NCI-H2081 (cell line): ENCODE results near the gene NAT14.
"Not testable (repeated sequence)": the region's sequence is repeated elsewhere in the genome, so short reads cannot be mapped to it uniquely, and the experiment has no call there.

Experiments used
- DNase-seq, 2 experiments: peaks; one replicate each; lab custom pipeline; 2025; lab: John Stamatoyannopoulos, UW

Gene NAT14, protein sequence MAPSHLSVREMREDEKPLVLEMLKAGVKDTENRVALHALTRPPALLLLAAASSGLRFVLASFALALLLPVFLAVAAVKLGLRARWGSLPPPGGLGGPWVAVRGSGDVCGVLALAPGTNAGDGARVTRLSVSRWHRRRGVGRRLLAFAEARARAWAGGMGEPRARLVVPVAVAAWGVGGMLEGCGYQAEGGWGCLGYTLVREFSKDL

DNA sequence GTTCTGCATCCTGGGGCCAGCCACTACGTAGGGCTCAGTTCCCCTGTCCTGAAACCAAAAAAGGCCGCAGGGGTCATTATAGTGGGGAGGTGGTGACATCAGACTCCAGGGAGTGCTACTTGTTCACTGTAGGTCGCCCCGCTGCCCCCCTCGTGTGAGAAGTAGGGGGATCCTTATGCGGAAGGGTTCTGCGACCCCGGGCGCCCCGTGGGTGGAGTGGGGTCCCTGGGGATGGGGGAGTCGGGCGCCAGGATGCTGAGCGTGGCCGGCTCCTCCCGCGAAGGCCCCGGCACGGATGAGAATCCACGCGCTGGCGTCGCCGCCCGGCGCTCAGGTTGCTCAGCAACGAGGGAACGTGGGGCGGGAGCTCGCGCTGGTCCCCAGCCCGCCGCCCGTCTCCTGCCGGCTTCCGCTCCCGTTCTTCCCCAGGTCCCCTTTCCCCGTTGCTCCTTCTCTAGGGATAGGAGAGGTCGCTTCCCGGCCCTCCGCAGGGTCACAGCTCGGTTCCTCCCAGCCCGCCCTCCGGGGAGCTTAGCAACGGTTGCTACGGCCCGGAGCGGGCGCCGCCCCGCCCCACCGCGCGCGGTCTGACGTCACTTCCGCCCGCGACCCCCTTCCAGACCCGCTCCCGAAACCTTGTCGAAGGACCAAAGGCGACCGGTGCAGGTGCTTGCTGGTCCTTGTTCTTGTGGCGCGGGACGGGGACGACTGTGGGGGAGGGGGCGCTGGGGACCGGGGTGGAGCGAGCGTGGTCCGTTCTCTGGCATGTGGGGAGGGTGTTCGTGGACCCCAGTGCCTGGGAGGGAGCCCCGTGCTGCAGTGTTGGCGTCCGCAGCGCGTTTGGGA is at the start of gene NAT14:
Gene NAT14, plus strand, starts transcription at position 596 of the 846 bp plus-strand sequence. CDS start 521 bp downstream, outside the sequence.
- peak; percentile 63 to 70 for DNase-seq

DNA sequence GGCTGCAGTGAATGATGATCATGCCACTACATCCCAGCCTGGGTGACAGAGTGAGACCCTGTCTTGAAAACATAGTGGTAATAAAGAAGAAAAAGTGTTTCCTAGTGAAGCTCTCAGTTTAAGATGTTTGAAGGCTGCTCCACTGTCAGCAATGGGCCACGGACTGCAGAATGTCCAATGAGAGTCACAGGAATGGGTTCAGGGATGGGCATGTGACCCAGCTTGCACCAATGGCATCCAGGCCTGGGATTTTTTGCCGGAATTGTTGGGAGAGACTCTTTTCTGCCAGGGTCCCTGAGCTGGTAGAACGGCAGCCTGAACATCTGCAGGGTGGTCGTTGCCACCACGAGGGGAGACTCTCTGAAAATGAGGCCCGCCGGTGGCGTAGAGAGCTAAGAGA is 48.1 kb upstream of the NAT14 start:
- DNase-seq, result no peak

DNA sequence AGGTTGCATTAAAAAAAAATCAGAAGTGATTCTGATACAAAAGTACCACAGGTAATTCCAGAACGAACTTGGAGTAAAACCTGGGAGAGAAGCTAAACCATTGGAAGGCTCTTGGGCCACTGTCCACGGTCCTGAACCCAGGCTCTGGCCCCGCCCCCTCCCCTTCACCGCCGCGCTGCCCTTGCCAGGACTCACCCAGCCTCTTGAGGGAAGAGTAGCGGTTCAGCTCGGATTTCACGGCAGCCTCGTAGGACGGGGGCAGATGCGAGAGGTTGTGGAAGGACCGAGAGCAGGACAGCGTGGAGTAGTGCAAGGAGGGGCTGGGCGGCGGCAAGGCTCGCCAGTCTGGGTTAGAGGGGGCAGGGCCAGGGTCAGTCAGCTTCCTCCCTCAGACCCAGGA is 47.6 kb upstream of the NAT14 start:
- no peak for DNase-seq

DNA sequence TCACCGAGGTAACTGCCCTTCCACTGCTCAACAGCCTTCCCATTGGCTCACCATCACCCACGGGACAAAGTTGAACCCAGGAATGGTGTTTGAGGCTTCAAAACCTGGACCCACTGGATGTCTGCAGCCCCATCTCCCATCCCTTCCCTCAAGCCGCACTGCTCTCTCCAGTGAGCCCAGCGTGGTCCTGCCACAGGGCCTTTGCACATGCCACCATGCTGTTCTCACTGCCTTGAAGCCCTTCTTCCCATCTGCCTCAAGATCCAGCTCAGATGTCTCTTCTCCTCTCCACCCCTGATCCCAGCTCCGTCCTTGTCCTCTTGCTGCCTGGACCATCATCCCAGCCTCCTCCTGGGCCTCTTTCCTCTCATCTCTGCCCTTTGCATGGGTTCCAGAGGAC is 45.9 kb upstream of the NAT14 start:
- DNase-seq, result no peak

DNA sequence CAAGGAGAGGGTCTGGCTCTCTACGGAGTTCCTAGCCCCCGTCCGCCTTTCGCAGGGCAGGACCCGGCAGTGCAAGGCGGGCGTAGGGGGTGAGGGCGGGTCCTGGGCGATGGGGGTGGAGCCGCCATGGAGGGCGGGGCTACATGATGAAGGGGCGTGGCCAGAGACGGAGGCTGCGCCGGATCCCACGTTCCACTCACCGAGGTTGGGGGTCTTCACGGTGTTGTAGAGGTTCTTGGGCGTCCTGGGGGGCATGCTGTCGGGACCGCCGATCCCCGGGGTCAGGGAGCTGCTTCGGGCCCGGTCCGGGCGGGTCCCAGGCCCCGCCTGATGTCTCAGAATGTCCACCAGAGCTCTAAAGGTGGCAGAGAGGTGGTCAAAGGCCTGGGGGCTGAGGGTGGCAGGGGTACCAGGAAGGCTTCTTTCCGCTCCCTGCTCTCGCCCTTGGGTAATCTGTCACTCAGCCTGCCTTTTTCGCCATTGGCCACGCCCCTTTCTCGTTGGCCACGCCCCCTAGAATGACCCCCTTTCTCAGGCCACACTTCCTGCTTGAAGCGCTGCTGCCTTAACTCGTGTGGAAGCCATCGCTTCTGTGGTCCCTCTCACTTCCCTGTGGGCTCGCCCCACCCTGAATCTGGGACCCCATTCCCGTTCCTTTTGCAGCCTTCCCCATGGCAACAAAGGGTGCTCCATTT is 44.4 kb upstream of the NAT14 start:
- DNase-seq, result no peak

DNA sequence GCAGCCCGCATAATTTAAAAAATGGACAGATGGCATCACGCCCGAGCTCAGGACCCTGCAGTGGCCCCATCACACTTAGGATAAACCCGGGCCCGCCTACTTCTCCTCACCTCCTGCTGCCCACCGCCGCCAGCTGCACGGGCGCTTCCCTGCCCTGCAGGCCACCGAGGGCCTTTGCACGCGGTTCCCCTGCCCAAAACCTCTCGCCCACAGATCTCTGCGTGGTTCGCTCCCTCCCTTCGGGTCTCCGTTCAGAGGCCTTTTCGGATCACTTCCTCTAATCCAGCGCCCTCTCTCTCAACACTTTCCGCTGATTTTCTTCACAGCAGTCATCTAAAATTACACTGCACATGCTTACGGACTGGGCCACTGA is 43.7 kb upstream of the NAT14 start:
- no peak for DNase-seq

DNA sequence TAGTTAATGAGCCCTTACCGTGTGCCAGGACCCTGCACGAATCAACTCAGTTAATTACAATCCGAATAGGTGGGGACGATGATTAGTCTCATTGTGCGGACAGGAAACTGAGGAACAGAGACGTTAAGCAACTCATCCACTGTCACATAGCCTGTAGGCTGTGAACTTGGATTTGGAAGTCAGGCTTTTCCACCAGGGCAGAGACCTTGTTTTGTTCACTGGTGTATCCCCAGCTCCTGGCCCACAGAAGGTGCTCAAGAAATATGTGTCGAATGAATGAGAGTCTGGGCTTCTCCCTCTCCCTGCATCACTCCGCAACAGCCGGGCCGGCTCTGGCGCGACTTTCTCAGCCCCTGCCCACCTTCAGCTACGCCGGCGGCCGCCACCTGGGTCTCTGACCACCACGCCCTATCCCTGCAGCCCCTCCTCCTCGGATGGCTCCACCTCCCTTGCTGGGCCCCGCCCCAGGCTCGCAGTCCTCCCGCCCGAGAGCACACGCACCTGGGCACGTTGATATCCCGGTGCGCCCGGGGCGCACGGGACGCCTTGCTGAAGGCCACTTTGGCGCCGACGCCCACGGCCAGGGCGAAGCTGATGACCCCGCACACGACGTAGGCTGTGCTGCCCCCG is 43.2 kb upstream of the NAT14 start:
- DNase-seq, result peak; percentile 27 to 32

DNA sequence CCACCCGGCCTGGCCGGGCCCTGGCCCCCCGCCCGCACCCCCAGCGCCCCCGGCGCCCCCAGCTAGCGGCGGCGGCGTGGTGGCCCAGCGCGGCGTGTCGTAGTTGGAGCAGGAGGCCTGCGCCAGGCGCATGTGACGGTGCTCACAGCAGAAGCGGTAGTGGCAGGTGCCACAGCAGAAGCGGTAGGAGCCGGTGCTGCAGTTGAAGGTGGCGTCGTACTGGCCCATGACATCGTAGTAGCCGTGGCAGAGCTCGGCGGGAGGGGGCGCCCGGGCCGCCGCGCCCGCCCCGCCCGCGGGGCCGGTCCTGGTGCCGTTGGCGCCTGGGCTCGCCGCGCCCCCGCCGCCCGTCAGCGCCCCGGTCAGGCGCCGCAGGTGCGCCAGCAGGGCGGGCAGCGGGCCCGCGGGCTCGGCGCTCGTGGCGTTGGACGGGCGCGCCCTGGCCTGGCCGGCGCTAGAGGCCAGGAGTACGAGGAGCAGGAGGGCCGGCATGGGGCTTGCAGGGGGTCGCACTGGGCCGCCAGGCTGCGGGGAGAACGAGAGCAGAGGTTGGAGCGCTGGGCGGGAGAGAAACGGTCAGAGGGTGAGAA is 42.5 kb upstream of the NAT14 start:
- peak in 1 of 2 experiments; percentile 13 for DNase-seq

DNA sequence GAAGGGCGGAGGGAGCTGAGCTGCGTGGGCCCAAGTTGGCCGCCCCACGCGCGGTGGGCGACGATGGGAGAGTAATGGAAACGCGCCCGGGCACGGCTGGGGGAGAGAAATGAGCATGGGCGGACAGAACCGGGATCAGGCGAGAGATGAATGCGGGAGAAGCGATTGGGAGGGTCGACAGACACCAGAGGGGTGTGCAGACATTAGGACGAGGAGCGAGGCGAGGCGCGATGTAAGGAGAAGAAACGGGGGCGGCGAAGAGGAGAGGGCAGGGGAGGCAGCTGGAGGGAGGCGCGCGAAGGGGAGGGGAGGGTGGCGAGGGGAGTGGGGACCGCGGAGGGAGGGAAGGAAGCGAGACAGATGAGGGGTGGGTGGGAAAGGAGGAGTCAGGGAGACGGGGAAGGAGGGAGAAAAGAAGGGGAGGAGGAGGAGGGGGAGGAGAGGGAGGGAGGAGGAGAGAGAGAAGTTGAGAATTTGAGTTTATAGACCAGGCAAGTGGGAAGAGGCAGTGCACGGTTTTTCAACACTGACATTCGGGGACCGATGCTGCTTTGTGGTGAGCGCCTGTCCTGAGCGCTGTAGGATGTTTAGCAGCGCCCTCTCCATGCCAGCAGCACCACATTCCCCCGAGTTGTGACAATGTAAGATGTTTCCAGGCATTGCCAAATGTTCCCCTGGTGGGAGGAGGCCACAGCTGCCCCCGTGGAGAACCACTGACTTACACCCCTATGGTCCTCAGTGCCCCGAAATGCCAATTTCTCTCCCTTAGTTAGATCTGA is 41.8 kb upstream of the NAT14 start, which contains the start of gene SHISA7:
Gene SHISA7, minus strand, starts transcription at position 256 of the 779 bp plus-strand sequence. CDS start 437 bp downstream, outside the sequence.
- no peak for DNase-seq

DNA sequence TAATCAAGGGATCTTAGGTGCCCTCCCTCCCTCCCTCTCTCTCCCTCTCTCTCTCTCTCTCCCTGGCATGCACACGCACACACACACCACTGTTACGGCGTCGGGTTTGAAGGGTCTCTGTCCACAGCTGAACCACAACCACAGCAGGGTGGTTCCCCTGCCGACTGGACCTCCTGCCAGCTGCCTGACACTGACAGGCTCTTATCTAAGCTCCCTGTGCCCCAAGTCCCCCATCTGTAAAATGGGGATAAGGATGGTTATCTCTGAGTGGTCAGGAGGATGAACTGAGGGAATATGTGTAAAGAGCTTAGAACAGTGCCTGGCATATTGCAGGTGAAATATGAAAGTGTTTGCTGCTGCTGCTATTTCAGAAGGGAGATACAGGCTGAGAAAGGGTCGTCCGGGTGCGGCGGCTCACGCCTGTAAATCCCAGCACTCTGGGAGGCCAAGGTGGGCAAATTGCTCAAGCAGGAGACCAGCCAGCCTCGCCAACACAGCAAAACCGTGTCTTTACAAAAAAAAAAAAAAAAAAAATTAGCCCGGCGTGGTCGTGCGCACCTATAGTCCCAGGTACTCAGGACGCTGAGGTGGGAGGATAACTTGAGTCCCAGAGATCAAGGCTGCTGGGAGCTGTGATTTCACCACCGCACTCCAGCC is 41.0 kb upstream of the NAT14 start:
- no peak for DNase-seq

DNA sequence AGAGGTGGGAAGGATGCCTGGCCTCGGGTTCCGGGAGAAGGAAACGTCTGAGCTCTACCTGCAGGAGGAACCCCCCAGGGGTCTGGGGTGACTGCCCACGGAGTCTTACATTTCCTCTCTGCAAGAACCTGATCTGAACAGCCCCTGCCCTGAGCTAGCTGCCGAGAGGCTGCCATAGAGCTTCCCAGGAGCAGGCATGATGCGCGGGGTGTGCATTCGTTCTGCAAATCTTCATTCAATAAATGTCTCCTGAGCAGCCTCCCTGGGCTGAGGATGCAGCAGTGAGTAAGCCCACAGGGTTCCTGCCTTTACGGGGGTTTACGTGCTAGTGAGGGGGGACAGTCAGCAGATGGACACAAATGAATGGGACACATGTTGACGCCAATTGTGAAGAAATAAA is 40.3 kb upstream of the NAT14 start:
- no peak for DNase-seq

DNA sequence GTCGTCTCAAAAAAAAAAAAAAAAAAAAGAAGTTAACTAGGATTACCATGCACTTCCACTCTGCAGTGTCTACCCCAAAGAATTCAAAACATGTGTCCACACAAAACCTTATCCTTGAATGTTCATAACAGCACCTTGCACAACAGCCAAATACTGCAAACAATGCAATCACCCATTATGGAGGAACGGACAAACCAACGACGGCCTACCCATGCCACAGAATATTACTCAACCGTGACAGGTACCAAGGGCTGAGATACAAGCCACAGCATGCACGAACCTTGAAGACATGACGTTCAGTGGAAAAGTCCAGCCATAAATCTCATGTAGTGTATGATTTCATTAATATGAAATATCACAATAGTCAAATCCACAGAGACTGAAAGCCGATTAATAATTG is 38.9 kb upstream of the NAT14 start:
- DNase-seq, result no peak

DNA sequence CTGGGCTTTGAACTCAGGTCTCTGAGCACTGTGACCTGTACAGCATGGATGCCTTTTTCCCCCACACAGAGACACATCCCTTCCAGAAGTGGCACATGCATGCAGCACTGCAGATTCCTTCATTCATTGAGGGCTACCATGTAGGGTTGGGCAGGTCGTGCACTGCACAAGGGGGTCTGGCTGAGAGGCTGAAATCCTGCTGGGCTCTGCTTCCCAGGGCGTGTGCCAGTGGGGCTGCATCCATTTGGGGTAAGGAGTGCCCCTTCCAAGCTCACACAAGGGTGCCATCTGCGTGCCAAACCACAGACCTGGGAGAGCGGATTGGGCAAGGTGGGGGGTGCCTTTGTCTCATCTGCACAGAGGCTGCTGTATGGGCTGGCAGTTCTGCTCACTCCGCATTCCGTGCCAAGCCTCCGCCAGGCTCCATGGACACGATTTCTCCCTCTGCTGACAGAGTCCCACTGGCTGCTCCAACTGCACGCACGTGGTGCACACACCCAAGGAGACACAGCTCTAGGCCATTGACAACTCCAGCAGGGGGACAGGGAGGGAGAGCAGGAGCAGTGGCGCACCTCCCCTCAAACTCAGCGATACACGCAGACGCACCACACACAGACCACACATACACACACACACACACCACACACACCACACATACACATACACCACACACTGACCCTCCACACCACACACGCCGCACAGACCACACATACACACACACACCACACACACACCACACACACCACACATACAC is 37.4 kb upstream of the NAT14 start:
- peak; percentile 66 to 77 for DNase-seq

DNA sequence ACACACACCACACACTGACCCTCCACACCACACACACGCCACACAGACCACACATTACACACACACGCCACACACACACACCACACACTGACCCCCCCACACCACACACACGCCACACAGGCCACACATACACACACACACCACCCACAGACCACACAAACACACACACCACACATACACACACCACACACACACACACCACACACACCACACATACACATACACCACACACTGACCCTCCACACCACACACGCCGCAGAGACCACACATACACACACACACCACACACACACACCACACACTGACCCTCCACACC is 36.9 kb upstream of the NAT14 start:
- not testable (repeated sequence) for DNase-seq

DNA sequence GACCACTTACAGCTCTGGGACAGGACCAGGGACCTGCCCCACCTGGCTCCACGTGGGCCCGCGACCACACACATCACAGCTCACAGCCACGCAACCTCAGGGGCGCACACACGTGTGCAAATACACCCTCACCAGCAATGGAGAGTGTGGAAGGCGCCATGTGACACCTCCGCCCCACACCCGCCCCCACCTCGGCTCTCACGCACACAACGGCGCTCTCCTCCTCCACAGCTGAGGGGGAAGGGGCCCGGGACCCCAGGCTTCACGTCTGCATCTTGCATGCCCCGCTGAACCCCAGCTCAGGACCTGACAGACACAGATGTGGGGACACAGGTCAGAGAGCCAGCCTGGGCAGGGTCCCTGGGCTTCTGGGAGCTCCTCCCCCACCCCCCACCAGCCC is 35.5 kb upstream of the NAT14 start:
- no peak for DNase-seq

DNA sequence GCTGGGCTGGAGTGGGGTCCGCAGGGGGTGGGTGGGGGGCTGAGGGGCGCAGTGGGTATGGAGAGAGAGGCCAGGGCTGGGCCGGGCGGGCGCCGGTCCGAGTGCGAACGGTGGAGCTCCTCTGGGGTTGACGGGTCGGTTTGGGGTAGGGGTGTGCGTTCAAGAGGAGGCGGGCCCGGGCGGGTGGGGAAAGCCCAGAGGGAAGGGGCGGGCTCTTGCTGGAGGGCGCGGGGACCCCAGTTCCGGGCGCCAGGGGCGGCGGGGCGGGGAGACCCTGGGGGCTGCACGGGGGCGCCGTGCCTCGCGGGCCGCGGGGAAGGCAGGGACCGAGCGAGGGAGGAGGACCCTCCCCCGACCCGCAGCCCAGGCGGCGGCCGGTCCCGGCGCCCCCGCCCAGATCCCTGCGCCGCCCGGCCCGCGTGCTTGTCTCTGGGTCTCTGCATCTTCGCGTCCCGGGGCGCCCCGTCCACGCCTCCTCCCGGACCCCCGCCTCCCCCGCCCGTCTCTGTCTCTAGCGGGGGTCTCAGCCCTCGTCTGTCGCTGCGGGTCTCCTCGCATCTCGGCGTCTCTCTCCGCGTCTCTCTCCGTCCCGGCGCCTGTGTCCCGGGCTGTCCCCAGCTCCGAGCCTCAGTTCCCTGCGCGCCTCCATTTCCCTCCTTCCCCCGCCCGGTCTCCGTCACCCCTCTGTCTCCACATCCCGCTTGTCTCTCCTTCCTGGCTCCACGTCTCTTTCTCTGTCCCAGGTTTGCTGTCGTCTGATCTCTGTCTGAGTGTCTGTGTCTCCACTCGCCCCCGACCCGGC is 33.6 kb upstream of the NAT14 start:
- no peak for DNase-seq

DNA sequence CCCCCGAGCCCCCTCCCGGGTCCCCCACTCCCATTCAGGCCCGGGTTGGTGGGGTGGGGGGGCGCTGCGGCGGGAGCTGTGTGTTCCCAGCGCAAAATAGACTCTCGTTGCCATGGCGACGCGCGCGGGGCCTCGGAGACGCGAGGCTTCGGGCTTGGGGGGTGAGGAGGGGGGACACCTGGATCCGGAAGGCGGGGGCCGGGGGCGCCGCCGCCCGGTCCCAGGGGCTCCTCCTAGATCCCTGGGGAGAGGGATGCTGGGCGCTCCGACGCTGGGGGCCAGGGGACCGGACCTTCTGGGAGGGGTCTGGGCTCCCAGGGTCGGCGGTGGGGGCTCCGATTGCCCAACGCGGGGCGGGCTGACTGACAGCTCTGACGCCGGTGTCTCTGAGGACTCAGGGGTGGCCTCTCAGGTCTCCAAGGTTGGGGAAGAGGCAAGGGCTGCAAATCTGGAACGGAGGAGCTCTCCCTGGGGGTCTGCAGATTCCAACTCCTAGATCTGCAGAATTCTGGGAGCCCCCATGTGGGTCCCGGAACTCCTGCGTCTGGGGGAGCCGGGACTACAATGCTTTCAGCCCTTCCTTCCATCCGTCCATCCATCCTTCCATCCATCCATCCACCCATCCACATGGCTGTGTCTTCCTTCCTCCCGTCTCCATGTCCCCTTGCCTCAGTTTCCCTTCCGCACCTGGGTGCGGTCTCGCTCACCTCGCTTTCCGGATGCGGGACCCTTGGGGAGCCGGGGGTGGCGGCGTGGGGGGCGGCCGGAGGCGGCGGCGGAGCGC is 32.8 kb upstream of the NAT14 start:
- peak in 1 of 2 experiments; percentile 17 for DNase-seq

DNA sequence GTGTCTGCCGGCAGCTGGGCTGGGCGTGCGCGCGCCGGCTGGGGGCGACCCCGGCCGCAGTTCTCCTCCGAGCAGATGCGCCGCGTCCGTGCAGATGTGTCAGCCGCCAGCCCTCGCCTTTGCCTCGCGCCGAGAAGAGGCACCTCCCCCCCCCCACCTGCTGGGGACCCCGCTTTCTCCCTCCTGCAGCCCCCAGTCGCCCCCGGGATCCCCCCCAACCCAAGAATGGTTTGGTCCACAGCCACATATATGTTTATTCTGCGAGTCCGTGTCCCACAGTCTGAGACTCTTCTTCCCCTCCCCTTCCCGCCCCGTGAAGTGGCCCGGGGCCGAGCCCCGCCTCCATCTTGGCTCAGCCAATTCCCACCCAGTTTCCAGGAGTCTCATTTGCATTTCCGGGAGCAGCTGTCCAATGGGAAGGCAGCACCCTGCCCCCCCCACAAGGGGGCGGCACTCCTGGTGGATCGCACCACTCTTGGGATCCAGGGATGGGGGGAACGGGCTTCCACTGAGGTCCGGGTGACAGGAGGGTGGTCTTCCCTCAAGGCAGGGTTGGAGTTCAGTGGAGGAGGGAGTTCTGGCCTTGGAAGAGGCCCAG is 32.1 kb upstream of the NAT14 start:
- peak; percentile 88 to 92 for DNase-seq
